ENCODE results near the gene SRA1.
"Not testable (repeated sequence)": the region's sequence is repeated elsewhere in the genome, so short reads cannot be mapped to it uniquely, and the experiment has no call there.

DNA sequence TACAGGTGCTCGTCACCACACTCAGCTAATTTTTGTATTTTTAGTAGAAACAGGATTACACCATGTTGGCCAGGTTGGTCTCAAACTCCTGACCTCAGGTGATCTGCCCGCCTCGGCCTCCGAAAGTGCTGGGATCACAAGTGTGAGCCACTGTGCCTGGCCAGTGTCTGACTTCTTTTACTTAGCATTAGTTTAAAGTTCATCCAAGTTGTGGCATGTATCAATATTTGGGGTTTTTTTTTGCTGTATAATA is 46.1 kb upstream of the SRA1 start:
- TF ChIP-seq, protein P1, sequence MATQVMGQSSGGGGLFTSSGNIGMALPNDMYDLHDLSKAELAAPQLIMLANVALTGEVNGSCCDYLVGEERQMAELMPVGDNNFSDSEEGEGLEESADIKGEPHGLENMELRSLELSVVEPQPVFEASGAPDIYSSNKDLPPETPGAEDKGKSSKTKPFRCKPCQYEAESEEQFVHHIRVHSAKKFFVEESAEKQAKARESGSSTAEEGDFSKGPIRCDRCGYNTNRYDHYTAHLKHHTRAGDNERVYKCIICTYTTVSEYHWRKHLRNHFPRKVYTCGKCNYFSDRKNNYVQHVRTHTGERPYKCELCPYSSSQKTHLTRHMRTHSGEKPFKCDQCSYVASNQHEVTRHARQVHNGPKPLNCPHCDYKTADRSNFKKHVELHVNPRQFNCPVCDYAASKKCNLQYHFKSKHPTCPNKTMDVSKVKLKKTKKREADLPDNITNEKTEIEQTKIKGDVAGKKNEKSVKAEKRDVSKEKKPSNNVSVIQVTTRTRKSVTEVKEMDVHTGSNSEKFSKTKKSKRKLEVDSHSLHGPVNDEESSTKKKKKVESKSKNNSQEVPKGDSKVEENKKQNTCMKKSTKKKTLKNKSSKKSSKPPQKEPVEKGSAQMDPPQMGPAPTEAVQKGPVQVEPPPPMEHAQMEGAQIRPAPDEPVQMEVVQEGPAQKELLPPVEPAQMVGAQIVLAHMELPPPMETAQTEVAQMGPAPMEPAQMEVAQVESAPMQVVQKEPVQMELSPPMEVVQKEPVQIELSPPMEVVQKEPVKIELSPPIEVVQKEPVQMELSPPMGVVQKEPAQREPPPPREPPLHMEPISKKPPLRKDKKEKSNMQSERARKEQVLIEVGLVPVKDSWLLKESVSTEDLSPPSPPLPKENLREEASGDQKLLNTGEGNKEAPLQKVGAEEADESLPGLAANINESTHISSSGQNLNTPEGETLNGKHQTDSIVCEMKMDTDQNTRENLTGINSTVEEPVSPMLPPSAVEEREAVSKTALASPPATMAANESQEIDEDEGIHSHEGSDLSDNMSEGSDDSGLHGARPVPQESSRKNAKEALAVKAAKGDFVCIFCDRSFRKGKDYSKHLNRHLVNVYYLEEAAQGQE (tag by site-specific recombination; IDR thresholded peaks at IDR 0.05): not testable (repeated sequence)
- TF ChIP-seq IKZF3 (tag by site-specific recombination; IDR thresholded peaks at IDR 0.05): not testable (repeated sequence)
- TF ChIP-seq, protein P2, sequence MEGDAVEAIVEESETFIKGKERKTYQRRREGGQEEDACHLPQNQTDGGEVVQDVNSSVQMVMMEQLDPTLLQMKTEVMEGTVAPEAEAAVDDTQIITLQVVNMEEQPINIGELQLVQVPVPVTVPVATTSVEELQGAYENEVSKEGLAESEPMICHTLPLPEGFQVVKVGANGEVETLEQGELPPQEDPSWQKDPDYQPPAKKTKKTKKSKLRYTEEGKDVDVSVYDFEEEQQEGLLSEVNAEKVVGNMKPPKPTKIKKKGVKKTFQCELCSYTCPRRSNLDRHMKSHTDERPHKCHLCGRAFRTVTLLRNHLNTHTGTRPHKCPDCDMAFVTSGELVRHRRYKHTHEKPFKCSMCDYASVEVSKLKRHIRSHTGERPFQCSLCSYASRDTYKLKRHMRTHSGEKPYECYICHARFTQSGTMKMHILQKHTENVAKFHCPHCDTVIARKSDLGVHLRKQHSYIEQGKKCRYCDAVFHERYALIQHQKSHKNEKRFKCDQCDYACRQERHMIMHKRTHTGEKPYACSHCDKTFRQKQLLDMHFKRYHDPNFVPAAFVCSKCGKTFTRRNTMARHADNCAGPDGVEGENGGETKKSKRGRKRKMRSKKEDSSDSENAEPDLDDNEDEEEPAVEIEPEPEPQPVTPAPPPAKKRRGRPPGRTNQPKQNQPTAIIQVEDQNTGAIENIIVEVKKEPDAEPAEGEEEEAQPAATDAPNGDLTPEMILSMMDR (tag by site-specific recombination; IDR thresholded peaks at IDR 0.05): not testable (repeated sequence)
